ENCODE results near the gene LCN10. TPM values are rescaled to one million over a fixed set of nuclear protein-coding genes. Genes with fewer than 3 reads are reported as not detected.
A peak's percentile ranks its signal among the peaks of the same experiment; 100 is the strongest.

Gene LCN10
- total and polyA plus RNA-seq, 10 of the 15 experiments (the other 5 are each of a cell fraction or from before 2014, with no cell fraction given) = 0.06 to 1.3 (median 0.21) TPM; not detected in 1

GRCh38 chr9:136700959-136701667 lies 41.6 kb downstream of the LCN10 start (continued):
- TF ChIP-seq ATF2 (IDR thresholded peaks at IDR 0.05; ENCODE audit: low read length) = no peak
- no peak for TF ChIP-seq SRF (IDR thresholded peaks at IDR 0.05; ENCODE audit: low read depth in 2 of 2, low read length in 2 of 2)
- no peak for TF ChIP-seq MTA3 (IDR thresholded peaks at IDR 0.05; ENCODE audit: borderline replicate concordance, low read length)
- TF ChIP-seq NFIC (IDR thresholded peaks at IDR 0.05; ENCODE audit: low read depth, low read length) = no peak; the same call in 1 of the 2 replicates
- TF ChIP-seq IRF3 (IDR thresholded peaks at IDR 0.05) = no peak
- peak; percentile 82 for TF ChIP-seq POLR2A (IDR thresholded peaks at IDR 0.05; ENCODE audit: low read depth, low read length)
- TF ChIP-seq MEF2B (IDR thresholded peaks at IDR 0.05; ENCODE audit: partially characterized antibody, poor library complexity, severe bottlenecking) = peak; percentile 39
- no peak for TF ChIP-seq RAD21 (IDR thresholded peaks at IDR 0.05; ENCODE audit: insufficient read depth, low read depth, low read length)
- TF ChIP-seq ZNF207 (IDR thresholded peaks at IDR 0.05; ENCODE audit: borderline replicate concordance) = 0 out of 2 replicates have a peak, but pooled peaks have one; percentile 28
- TF ChIP-seq BACH1 (IDR thresholded peaks at IDR 0.05; ENCODE audit: borderline replicate concordance) = peak; percentile 11; the same call in 1 of the 2 replicates
- TF ChIP-seq BRCA1 (IDR thresholded peaks at IDR 0.05; ENCODE audit: low read depth, low read length) = no peak
- no peak; the same call in 1 of the 2 replicates for TF ChIP-seq RELB (IDR thresholded peaks at IDR 0.05; ENCODE audit: low read depth)
- TF ChIP-seq ZBTB40 (IDR thresholded peaks at IDR 0.05; ENCODE audit: borderline replicate concordance) = no peak
- no peak for TF ChIP-seq EGR1 (IDR thresholded peaks at IDR 0.05; ENCODE audit: borderline replicate concordance in 1 of 2, low read depth in 2 of 2, low read length in 2 of 2)
- no peak for TF ChIP-seq ELK1 (IDR thresholded peaks at IDR 0.05; ENCODE audit: low read depth, low read length)
- TF ChIP-seq CHD4 (IDR thresholded peaks at IDR 0.05) = no peak
- no peak for TF ChIP-seq RCOR1 (conservative IDR thresholded peaks at IDR 0.05; ENCODE audit: low read depth, low read length)
- 0 out of 2 replicates have a peak, but pooled peaks have one; percentile 38 for TF ChIP-seq BCL11A (IDR thresholded peaks at IDR 0.05; ENCODE audit: low read depth, low read length)

Measured in GM12878 (cell line).